ENCODE results near the gene LRRC26. TPM values are rescaled to one million over a fixed set of nuclear protein-coding genes. Genes with fewer than 3 reads are reported as not detected.

The LRRC26 gene
- total RNA-seq, 1 donor: not detected

DNA sequence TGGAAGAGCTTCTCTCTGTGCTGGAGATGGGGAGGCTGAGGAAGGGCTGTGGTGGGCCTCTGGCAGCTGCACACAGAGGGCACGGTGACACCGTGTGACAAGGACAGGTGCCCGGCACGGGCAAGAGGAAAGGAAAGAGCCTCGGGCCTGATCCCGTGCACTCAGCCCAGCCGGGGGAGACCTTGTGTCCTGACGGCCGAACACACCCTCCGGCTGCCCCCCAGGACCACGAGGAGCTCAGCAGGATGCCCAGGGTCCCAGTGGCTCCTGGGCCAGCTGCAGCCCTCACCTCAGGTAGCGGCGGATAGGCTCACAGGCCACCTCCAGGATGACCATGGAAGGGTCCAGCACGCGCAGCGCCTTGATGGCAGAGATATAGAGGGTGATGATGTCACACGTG lies 13.0 kb upstream of the LRRC26 start:
- TF ChIP-seq, protein P1, sequence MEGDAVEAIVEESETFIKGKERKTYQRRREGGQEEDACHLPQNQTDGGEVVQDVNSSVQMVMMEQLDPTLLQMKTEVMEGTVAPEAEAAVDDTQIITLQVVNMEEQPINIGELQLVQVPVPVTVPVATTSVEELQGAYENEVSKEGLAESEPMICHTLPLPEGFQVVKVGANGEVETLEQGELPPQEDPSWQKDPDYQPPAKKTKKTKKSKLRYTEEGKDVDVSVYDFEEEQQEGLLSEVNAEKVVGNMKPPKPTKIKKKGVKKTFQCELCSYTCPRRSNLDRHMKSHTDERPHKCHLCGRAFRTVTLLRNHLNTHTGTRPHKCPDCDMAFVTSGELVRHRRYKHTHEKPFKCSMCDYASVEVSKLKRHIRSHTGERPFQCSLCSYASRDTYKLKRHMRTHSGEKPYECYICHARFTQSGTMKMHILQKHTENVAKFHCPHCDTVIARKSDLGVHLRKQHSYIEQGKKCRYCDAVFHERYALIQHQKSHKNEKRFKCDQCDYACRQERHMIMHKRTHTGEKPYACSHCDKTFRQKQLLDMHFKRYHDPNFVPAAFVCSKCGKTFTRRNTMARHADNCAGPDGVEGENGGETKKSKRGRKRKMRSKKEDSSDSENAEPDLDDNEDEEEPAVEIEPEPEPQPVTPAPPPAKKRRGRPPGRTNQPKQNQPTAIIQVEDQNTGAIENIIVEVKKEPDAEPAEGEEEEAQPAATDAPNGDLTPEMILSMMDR (IDR thresholded peaks at IDR 0.05; ENCODE audit: insufficient read depth, low read length): no peak
- no peak overlapping the region for H3K4me3 ChIP-seq (ENCODE audit: low read depth, low read length)

DNA sequence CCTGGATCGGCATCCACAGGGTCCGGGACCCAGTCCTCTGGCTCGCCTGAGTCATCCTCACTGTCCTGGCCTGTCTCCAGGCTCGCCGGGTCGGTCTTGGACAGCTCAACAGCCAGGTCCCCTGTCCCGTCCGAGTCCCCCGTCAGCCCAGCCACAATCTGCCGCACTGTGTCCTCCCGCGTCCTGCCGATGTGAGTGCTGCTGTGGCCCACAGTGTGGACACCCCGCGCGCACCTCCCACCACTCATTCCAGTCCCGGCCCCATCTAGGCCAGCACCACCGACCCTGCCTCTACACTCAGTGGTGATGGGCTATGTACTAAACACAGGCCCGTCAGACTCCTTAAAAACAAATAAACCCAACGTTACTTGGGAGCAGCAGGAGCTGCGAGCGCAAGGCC lies 11.8 kb upstream of the LRRC26 start:
- no peak overlapping the region for H3K4me3 ChIP-seq (ENCODE audit: low read depth, low read length)
- TF ChIP-seq, protein P1 (IDR thresholded peaks at IDR 0.05; ENCODE audit: insufficient read depth, low read length): no peak
- no peak for DNase-seq (ENCODE audit: low read depth)

More for the DNA sequence above, 13.0 kb upstream of the LRRC26 start:
- no peak for DNase-seq (ENCODE audit: low read depth)

DNA sequence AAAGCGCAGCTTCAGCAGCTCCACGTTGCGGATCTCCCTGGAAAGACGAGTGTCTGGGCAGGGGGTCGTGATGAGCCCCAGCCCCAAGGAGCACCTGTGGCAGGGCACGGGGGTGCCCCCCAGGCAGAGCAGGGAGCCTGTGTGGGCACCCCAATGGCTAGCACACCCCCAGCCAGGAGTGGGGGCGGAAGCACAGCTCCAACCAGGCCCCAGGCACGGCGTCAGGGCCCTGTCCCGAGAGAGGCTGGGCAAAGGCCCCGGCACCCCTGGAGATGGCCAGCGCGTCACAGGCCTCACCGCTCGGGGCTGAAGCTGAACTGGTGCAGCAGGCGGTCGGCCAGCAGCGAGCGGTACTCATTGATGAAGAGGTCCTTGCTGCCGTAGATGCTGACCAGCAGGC lies 10.6 kb upstream of the LRRC26 start:
- TF ChIP-seq, protein P1 (IDR thresholded peaks at IDR 0.05; ENCODE audit: insufficient read depth, low read length): no peak
- H3K4me3 ChIP-seq (ENCODE audit: low read depth, low read length): no peak overlapping the region
- no peak for DNase-seq (ENCODE audit: low read depth)

DNA sequence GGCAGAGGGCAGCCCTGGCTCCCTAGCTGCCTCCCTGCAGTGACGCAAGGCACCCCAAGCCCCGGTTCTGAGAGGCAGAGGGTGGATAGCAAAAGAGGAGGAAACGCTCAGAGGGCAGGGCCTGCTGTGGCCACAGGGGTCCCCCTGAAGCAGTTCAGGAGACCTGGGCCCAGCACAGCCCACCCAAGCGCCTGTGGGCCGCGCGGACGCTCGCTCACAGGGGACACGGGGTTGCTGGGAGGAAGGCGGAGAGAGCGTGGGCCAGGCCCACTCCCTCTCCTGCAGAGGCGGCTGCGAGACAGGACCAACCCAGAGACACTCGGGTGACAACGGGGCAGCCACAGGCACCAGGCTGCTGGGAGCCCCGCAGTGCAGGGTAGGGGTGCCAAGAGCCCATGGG lies 9.9 kb upstream of the LRRC26 start:
- TF ChIP-seq, protein P1 (IDR thresholded peaks at IDR 0.05; ENCODE audit: insufficient read depth, low read length): no peak
- no peak for DNase-seq (ENCODE audit: low read depth)
- H3K4me3 ChIP-seq (ENCODE audit: low read depth, low read length): no peak overlapping the region

DNA sequence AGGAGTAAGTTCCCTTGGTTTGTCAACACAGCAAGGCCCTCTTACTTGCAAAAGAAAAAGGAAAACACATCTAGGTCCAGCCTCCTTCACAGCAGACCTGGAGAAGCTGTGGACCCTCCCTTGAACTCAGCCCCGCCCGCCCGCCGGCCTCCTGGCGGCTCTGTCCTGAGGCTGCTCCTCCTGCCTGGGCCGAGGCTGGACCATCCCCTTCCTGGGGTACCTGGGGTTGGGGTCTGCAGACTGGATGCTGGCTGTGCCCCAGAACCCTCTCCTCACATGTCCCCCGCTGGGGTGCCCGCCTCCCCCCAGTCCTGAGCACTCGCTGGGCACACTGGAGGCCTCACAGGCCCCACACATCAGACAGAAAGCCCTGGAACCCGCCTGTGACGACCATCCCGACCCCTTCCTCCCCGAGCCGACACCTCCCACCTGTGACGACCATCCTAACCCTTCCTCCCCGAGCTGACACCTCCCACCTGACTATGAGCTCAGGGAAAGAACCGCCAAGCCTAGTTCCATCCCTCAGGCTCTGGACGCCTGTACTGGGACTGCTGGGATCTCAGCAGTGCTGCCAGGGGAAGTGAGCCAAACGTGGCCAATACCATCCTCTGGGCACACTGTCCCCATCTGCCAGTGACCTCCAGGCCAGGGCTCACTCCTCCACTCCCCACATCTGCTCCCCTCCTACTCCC lies 9.2 kb upstream of the LRRC26 start:
- TF ChIP-seq, protein P1 (IDR thresholded peaks at IDR 0.05; ENCODE audit: insufficient read depth, low read length): no peak
- DNase-seq (ENCODE audit: low read depth): no peak
- no peak overlapping the region for H3K4me3 ChIP-seq (ENCODE audit: low read depth, low read length)

GRCh38 chr9:137178201-137178938 lies 8.5 kb upstream of the LRRC26 start:
- no peak for DNase-seq (ENCODE audit: low read depth)
- H3K4me3 ChIP-seq (ENCODE audit: low read depth, low read length): no peak overlapping the region
- TF ChIP-seq, protein P1 (IDR thresholded peaks at IDR 0.05; ENCODE audit: insufficient read depth, low read length): no peak
